ENCODE measurements around the gene PRPS1.
"Not testable (repeated sequence)": the region's sequence is repeated elsewhere in the genome, so short reads cannot be mapped to it uniquely, and the experiment has no call there.

Gene PRPS1

DNA sequence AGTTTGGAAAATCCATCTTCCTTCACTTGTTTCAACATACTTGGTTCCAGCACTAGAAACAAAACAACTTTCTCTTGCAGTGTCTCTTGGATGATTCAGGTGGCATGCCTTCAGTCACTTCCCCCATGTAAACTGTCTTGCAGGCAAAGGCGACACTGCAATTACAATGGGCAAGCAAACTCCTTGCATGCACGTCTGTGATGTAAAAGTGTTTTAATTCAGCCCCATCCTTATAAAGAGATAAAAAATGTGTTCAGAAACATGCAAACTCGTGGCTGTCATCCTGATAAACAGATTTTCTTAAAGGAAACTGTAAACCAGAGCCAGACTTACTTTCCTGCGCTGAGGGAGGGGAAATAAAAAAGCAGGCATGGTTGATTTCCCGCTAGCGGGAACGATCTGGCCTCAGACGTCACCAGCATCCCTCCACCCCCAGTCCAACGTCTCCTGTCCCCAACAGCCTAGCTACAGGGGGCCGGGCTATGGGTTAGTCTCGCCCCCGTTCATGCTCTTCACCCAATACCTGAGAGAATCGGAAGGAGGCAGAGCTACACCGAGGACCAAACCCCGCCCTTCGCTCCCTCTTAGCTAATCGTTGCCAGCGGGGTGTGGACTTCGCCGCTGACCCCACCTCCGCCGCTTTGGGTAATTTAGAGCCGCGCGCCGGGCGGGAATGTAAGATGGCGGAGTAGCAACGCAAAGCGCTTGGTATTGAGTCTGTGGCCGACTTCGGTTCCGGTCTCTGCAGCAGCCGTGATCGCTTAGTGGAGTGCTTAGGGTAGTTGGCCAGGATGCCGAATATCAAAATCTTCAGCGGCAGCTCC is at the start of gene PRPS1:
TSS of gene PRPS1 (plus strand) at position 673 of the 824 bp plus-strand sequence. CDS start at position 792, 119 bp downstream.
- DNase-seq: peak; percentile 97

DNA sequence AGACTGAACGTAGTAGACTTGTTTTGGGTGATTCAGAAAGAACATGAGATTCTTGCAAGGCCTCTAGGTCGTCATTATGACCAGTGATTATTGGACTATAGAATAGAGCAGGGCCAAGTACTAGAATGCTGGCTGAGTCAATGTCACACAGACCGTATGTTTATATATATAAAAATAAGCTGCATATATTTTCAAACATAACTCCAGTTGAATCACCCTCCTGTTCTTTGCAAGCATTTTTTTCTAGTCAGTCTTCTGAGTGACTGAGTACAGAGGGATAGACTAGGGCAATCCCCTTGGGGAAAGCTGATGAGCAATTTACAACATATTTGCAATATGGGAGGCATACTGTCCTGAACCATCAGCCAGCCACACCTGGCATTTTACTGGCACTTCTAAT is 48.4 kb upstream of the PRPS1 start:
- no peak for DNase-seq

DNA sequence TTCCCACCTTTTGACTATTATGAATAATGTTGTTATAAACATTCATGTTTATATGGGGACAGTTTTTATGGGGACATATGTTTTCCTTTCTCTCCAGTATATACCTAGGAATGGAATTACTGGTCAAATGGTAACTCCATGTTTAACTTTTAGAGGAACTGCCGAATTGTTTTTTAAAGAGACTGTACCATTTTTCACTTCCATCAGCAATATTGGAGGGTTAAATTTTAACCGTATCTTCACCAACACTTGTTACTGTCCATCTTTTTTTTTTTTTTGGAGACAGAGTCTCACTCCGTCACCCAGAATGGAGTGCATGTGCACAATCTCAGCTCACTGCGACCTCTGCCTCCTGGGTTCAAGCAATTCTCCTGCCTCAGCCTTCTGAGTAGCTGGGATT is 46.4 kb upstream of the PRPS1 start:
- no peak for DNase-seq

DNA sequence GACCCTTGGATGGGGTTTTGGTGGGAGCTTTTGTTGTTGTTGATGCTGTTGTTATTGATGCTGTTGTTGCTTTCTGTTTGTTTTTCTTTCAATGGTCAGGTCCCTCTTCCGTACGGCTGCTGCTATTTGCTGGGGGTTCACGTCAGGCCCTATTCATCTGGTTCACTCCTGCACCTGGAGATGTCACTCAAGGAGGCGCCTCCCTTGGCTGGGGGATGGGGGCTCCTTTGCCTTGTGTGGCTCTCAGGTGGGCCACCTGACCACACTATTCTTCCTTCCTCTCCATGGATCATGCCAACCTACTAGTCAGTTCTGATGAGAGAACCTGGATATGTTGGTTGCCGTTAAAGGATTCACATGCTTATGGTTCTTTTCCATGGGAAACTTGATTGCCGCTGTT is 39.1 kb upstream of the PRPS1 start:
- no peak for DNase-seq

GRCh38 chrX:107596651-107597050 is 31.7 kb upstream of the PRPS1 start:
- no peak for DNase-seq

- DNase-seq: no peak
These were observed 31.0 kb upstream of the PRPS1 start for GRCh38 chrX:107597264-107597663.

GRCh38 chrX:107597791-107598190 is 30.5 kb upstream of the PRPS1 start:
- no peak for DNase-seq

GRCh38 chrX:107599450-107599861 is 28.9 kb upstream of the PRPS1 start:
- no peak for DNase-seq

- DNase-seq: no peak
These were observed 27.9 kb upstream of the PRPS1 start for GRCh38 chrX:107600366-107600765.

GRCh38 chrX:107601326-107601725 is 27.0 kb upstream of the PRPS1 start:
- DNase-seq: no peak

DNA sequence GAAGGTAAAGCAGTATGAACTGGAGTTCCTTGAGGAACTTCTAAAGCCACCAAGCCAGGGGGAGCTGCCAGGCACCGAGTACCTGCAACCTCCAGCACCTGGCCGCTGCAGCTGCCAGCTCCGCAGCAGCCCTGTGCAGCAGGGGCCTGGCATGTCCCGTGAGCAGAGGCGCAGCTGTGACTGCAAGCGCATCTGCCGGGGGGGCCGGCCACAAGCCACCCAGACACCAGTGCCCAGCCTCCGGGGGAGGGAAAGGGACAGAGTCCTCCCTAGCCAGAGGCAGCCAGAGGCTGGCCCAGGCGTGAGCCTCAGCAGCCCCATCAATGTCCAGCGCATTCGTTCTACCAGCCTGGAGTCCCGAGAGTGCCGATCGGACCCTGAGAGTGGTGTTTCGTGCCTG is 26.6 kb upstream of the PRPS1 start:
- no peak for DNase-seq

- DNase-seq: no peak
These were observed 25.5 kb upstream of the PRPS1 start for GRCh38 chrX:107602694-107603239.

GRCh38 chrX:107603429-107604159 is 24.7 kb upstream of the PRPS1 start:
- DNase-seq: no peak

- DNase-seq: not testable (repeated sequence)
These were observed 19.2 kb upstream of the PRPS1 start for GRCh38 chrX:107609061-107609460.

DNA sequence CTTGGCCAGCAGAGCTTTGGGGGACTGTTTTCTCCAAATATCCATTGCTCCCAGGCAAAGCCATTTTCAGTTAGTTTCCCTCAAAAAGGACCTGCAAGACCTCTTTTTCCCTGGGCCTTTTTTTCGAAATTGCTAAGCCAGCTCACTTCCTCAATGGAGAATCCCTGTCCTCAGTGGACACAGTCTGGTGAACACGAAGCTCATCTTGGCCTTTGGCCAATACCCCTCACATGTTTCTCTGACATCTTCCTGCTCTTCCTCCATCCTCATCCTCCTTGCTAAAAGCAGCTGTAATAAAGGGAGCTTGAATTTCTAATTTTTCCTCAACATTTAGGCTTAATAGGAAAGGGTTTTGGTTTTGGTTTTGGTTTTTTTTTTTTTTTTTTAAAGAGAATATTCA is 17.6 kb upstream of the PRPS1 start:
- DNase-seq: no peak

DNA sequence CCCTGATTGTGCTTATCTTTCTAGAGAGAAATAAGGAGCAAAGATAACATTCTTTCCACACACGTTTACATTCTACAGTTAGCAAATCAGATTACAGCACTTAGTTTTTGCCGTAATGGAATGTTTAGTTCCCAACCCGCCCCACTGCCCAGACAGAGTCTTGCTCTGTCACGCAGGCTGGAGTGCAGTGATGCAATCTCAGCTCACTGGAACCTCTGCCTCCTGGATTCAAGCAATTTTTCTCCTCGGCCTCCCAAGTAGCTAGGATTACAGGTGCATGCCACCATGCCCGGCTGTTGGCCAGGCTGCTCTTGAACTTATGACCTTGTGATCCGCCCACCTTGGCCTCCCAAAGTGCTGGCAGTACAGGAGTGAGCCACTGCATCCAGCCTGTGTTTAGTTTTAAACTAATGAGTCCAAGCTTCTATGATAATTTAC is 8.4 kb upstream of the PRPS1 start:
- no peak for DNase-seq

DNA sequence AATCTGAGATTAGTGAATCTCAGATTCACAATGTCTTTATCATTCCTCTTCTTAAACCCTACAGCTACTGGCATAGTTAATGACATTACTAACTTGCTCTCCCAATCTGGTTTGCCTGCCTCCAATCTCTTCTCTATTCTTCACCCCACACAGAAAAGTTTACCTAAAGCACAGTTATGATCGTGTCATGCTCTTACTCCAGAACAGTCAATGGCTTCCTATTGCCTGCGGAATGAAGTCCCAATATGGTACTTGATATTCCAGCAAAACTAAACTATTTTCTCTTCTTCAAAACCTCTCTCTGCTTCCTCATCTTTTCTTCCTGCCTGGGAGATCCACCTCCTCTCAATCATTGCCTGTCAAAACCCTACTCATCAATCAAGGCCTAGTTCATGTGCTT is 3.4 kb upstream of the PRPS1 start:
- no peak for DNase-seq

- DNase-seq: no peak
These were observed 2.6 kb upstream of the PRPS1 start for GRCh38 chrX:107625739-107626138.

DNA sequence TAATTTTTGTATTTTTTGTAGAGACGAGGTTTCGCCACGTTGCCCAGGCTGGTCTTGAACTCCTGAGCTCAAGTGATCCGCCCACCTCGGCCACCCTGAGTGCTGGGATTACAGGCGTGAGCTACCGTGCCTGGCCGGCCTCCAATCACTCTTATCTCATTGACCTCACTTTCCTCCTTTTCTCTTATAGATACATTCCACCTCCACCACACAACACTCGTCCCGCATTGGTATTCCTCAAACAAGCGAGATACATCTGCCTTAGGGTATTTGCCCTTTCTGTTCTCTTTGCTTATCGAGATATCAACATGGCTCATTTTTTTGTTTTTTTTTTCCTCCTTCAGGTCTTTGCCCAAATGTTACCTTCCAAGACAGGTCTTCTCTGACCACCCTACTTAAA is 1.8 kb upstream of the PRPS1 start:
- no peak for DNase-seq

DNA sequence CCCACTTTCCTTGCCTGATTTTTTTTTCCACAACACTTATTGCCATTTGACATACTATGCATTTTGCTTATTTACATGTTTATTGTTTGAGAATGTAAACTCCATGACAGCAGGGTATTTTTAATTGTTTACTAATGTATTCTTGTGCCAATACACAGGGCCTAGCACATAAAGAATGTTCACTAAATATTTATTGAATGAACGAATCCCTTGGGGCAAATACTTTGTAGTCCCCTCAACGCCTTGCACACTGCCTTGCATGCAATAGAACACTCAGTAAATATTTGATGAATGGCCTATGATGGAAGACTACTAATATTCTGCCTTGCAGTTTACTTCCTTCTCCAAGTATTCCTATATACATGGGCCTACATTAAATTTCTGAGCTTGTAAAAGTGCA is 1.4 kb upstream of the PRPS1 start:
- no peak for DNase-seq

DNA sequence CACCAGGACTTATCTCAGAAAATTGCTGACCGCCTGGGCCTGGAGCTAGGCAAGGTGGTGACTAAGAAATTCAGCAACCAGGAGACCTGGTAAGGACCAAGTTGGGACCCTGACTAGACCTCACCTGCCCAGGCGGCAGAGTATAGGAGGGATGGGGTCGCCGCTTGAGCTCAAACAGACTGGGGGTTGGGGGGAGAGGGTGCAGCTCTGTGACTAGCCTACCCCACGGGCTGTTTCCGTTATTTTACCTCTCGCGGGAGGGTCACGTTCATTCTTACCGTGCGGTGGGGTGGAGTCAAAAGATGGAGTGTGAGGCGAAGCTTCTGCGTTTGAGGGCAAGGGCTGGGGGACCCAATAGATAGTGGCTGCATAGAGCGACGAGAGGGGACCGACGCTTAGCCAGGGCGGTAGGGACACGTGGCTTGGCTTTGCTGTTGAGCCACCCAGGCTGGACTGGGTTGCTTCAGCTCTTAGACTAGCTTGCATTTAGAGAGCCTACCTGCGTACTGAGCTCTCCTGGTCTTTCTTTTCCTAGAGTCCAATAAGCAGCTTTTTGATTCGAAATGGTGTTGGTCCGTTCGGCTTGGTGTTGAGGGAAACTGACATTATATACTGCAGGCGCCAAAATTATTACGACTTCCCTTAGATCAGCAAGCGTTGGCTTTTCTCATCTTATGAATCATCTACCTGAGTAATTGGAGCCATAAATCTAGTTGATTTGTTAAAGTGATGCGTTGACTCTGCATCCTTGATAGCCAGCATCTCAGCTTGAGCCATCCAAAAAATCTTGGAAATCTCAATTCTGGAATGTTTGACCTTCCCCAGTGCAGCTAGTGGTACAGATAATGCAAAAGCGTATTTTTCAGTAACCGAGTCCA is 591 bp downstream of the PRPS1 start:
- peak; percentile 59 for DNase-seq

DNA sequence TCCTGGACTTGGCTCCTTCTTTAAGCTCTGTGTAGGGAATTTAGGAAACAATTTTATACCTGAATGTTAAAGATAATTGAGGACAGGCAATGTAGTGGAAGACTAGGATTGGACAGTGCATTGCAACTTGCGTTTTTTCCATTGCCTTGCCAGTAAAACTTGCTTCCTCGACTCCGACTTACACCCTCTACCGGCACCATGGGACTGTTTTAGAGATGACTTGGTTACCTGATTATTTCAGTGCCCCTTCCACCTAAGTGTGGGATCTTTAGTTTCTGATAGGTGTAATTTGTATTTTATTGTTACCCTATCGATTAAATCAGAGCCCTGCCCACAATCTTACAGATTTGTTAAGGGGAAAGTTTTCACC is 1.2 kb downstream of the PRPS1 start:
- peak; percentile 30 for DNase-seq

All from NCI-H1092 treated with DMSO at 0.1 percent for 48 hours (cell line).